Measurements from ENCODE around the gene SUFU.

DNA sequence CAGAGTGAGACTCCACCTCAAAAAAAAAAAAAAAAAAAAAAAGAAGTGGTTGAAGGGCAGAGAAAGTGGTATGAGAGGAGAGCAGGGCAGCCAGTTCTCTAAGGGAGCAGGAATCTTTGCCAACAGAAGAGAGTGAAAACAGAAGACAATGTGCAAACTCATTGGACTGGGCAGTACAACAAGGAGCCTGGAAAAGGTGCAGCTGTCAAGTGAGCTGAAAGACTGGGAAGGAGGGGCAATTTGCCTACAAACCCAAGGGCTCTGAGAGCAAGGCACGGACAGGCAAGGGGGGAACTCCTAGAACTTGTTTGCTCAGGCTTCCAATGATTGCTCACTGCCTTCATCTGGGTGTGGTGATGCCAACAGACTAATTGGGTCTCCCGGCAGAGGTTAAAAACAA, 10.8 kb upstream of the SUFU start:
- TF ChIP-seq CHD2 (IDR thresholded peaks at IDR 0.05; ENCODE audit: low read length) (no peak), POLR2AphosphoS5 (IDR thresholded peaks at IDR 0.05; ENCODE audit: low read depth, low read length) (no peak), CEBPB (IDR thresholded peaks at IDR 0.05; ENCODE audit: low read depth, low read length) (no peak), RXRA (IDR thresholded peaks at IDR 0.05; ENCODE audit: insufficient read depth, low read depth, low read length) (no peak), CTBP2 (IDR thresholded peaks at IDR 0.05; ENCODE audit: borderline replicate concordance, insufficient read depth, insufficient read length, low read length) (no peak), ZNF274 (IDR thresholded peaks at IDR 0.05; ENCODE audit: borderline replicate concordance, extremely low read depth, low read length) (no peak), KDM1A (IDR thresholded peaks at IDR 0.05; ENCODE audit: borderline replicate concordance, low read length) (no peak)
- TF ChIP-seq, protein P1, sequence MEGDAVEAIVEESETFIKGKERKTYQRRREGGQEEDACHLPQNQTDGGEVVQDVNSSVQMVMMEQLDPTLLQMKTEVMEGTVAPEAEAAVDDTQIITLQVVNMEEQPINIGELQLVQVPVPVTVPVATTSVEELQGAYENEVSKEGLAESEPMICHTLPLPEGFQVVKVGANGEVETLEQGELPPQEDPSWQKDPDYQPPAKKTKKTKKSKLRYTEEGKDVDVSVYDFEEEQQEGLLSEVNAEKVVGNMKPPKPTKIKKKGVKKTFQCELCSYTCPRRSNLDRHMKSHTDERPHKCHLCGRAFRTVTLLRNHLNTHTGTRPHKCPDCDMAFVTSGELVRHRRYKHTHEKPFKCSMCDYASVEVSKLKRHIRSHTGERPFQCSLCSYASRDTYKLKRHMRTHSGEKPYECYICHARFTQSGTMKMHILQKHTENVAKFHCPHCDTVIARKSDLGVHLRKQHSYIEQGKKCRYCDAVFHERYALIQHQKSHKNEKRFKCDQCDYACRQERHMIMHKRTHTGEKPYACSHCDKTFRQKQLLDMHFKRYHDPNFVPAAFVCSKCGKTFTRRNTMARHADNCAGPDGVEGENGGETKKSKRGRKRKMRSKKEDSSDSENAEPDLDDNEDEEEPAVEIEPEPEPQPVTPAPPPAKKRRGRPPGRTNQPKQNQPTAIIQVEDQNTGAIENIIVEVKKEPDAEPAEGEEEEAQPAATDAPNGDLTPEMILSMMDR (IDR thresholded peaks at IDR 0.05; ENCODE audit: control extremely low read depth in 1 of 3, insufficient read depth in 1 of 3, low read depth in 1 of 3, low read length in 3 of 3) = no peak

Measured in H1 (cell line).